Measurements from ENCODE around the gene RETREG3. TPM values are rescaled to one million over a fixed set of nuclear protein-coding genes. Genes with fewer than 3 reads are reported as not detected.

RETREG3 gene
- polyA plus RNA-seq, 1 of the 3 experiments (the other 2 are of a cell fraction): 13.3 TPM

DNA sequence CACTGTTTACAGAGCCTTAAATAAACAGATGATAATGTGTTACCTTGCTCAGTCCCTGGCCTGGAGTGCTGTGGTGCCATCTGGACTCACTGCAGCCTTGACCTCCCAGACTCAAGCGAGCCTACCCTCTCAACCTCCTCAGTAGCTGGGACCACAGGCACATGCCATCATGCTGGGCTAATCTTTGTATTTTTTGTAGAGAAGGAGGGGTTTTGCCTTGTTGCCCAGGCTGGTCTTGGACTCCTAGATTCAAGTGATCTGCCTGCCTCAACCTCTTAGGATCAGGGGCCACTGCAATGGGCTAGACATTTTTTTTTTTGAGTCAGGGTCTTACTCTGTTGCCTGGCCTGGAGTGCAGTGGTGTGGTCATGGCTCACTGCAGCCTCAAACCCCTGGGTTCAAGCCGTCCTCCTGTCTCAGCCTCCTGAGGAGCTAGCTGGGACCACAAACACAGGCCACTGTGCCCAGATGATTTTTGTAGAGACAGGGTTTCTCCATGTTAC is 78.2 kb downstream of the RETREG3 start:
- no peaks in the 10 kb centered on the region for H3K9me2 ChIP-seq
- no peaks in the 10 kb centered on the region for H3K9me3 ChIP-seq
- DNase-seq: no peak
- 86% methylated on average over 2 of the region's 2 CpGs for WGBS (ENCODE audit: low lambda C conversion rate)
- H3K27me3 ChIP-seq (ENCODE audit: insufficient read depth): no peaks in the 10 kb centered on the region
- H3K4me2 ChIP-seq: no peak overlapping the region
- no peaks in the 10 kb centered on the region for H3K79me2 ChIP-seq (ENCODE audit: insufficient read depth)
- peaks cover 18% of the 10 kb centered on the region for H3F3A ChIP-seq (replicated peaks; ENCODE audit: insufficient read depth)
- H3K36me3 ChIP-seq (replicated peaks in 1 of 2; ENCODE audit: control insufficient read depth in 1 of 2, insufficient read depth in 2 of 2, low read length in 1 of 2): no peaks in the 10 kb centered on the region
- no peak overlapping the region for H2AFZ ChIP-seq (ENCODE audit: low read depth)
- no peak overlapping the region for H3K9ac ChIP-seq
- peaks cover 3 to 9% of the 10 kb centered on the region in 2 experiments; a peak in 2 of 4 replicates for H3K4me1 ChIP-seq (ENCODE audit: control insufficient read depth in 1 of 2, insufficient read depth in 2 of 2, low read depth in 1 of 2, low read length in 1 of 2)
- no peak overlapping the region for H3K27ac ChIP-seq (ENCODE audit: low read depth in 2 of 2, low read length in 1 of 2)
- no peak for TF ChIP-seq MEF2A (IDR thresholded peaks at IDR 0.05; ENCODE audit: borderline replicate concordance, low read depth)
- TF ChIP-seq NFIC (IDR thresholded peaks at IDR 0.05; ENCODE audit: borderline replicate concordance): no peak
- TF ChIP-seq, protein P1, sequence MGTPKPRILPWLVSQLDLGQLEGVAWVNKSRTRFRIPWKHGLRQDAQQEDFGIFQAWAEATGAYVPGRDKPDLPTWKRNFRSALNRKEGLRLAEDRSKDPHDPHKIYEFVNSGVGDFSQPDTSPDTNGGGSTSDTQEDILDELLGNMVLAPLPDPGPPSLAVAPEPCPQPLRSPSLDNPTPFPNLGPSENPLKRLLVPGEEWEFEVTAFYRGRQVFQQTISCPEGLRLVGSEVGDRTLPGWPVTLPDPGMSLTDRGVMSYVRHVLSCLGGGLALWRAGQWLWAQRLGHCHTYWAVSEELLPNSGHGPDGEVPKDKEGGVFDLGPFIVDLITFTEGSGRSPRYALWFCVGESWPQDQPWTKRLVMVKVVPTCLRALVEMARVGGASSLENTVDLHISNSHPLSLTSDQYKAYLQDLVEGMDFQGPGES (IDR thresholded peaks at IDR 0.05; ENCODE audit: low read depth, low read length): no peak
- TF ChIP-seq SIN3A (IDR thresholded peaks at IDR 0.05; ENCODE audit: borderline replicate concordance, low read depth, low read length): no peak
- TF ChIP-seq SMC3 (IDR thresholded peaks at IDR 0.05; ENCODE audit: low read depth, low read length): no peak
- TF ChIP-seq, protein P2, sequence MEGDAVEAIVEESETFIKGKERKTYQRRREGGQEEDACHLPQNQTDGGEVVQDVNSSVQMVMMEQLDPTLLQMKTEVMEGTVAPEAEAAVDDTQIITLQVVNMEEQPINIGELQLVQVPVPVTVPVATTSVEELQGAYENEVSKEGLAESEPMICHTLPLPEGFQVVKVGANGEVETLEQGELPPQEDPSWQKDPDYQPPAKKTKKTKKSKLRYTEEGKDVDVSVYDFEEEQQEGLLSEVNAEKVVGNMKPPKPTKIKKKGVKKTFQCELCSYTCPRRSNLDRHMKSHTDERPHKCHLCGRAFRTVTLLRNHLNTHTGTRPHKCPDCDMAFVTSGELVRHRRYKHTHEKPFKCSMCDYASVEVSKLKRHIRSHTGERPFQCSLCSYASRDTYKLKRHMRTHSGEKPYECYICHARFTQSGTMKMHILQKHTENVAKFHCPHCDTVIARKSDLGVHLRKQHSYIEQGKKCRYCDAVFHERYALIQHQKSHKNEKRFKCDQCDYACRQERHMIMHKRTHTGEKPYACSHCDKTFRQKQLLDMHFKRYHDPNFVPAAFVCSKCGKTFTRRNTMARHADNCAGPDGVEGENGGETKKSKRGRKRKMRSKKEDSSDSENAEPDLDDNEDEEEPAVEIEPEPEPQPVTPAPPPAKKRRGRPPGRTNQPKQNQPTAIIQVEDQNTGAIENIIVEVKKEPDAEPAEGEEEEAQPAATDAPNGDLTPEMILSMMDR (IDR thresholded peaks at IDR 0.05): no peak
- TF ChIP-seq EZH2phosphoT487 (IDR thresholded peaks at IDR 0.05; ENCODE audit: borderline replicate concordance, low read depth): no peak
- TF ChIP-seq CHD2 (IDR thresholded peaks at IDR 0.05; ENCODE audit: low read length, partially characterized antibody): no peak
- TF ChIP-seq FOXM1 (IDR thresholded peaks at IDR 0.05; ENCODE audit: low read depth): no peak
- no peak for TF ChIP-seq JUND (IDR thresholded peaks at IDR 0.05)
- no peak for TF ChIP-seq RXRA (IDR thresholded peaks at IDR 0.05; ENCODE audit: borderline replicate concordance, low read depth)
- no peak for TF ChIP-seq TAF1 (IDR thresholded peaks at IDR 0.05; ENCODE audit: borderline replicate concordance, low read depth, low read length)
- TF ChIP-seq MXI1 (IDR thresholded peaks at IDR 0.05; ENCODE audit: low read depth, low read length): no peak
- TF ChIP-seq GABPA (IDR thresholded peaks at IDR 0.05; ENCODE audit: low read depth): no peak
- TF ChIP-seq, protein P3, sequence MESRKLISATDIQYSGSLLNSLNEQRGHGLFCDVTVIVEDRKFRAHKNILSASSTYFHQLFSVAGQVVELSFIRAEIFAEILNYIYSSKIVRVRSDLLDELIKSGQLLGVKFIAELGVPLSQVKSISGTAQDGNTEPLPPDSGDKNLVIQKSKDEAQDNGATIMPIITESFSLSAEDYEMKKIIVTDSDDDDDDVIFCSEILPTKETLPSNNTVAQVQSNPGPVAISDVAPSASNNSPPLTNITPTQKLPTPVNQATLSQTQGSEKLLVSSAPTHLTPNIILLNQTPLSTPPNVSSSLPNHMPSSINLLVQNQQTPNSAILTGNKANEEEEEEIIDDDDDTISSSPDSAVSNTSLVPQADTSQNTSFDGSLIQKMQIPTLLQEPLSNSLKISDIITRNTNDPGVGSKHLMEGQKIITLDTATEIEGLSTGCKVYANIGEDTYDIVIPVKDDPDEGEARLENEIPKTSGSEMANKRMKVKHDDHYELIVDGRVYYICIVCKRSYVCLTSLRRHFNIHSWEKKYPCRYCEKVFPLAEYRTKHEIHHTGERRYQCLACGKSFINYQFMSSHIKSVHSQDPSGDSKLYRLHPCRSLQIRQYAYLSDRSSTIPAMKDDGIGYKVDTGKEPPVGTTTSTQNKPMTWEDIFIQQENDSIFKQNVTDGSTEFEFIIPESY (IDR thresholded peaks at IDR 0.05; ENCODE audit: borderline replicate concordance, low read depth): no peak
- TF ChIP-seq GATA2 (CRISPR knock-in tag; IDR thresholded peaks at IDR 0.05): no peak
- TF ChIP-seq ELF1 (IDR thresholded peaks at IDR 0.05): no peak
- no peak for TF ChIP-seq RFX5 (IDR thresholded peaks at IDR 0.05; ENCODE audit: low read length)
- no peaks in the 10 kb centered on the region for H4K20me1 ChIP-seq (ENCODE audit: insufficient read depth)
- ChIA-PET POLR2A (interaction anchor here (0.7 kb wide), 1 partner anchor 222 kb away, joined by 3 read pairs; no protein-coding TSS in a partner anchor), CTCF (interaction anchor here (0.8 to 8.9 kb wide), 3 partner anchors 8 to 147 kb away, joined by 4 to 83 read pairs (median 4); partner anchors contain the start of gene PLEKHH3)
- H3K4me3 ChIP-seq (ENCODE audit: low read depth in 2 of 2, low read length in 1 of 2): no peak overlapping the region

Other genes starting within 250 kb of the RETREG3 start
- 35.7 and 38.7 TPM in 2 replicates for gene STAT3, start 220.9 kb downstream of the RETREG3 start, polyA plus RNA-seq (2012; rRNA removed)
- gene CAVIN1, start 186.1 kb downstream of the RETREG3 start, polyA plus RNA-seq (2012; rRNA removed): 264 and 290 TPM in 2 replicates
- gene ATP6V0A1, start 150.5 kb downstream of the RETREG3 start, polyA plus RNA-seq (2012; rRNA removed): 31.7 and 37.1 TPM in 2 replicates
- 25.0 and 33.9 TPM in 2 replicates for gene NAGLU, start 73.1 kb downstream of the RETREG3 start, polyA plus RNA-seq (2012; rRNA removed)
- gene HSD17B1, start 56.5 kb downstream of the RETREG3 start, polyA plus RNA-seq (2012; rRNA removed): 1.2 and 1.3 TPM in 2 replicates
- gene COASY, start 47.2 kb downstream of the RETREG3 start, polyA plus RNA-seq (2012; rRNA removed): 56.6 and 69.4 TPM in 2 replicates
- gene MLX, start 42.3 kb downstream of the RETREG3 start, polyA plus RNA-seq (2012; rRNA removed): 44.5 and 66.4 TPM in 2 replicates
- 14.2 and 17.3 TPM in 2 replicates for gene PSMC3IP, start 31.6 kb downstream of the RETREG3 start, polyA plus RNA-seq (2012; rRNA removed)
- 72.4 and 145 TPM in 2 replicates for gene TUBG1, start 309 bp upstream of the RETREG3 start, polyA plus RNA-seq (2012; rRNA removed)
- 27.6 and 33.9 TPM in 2 replicates for gene TUBG2, start 49.9 kb upstream of the RETREG3 start, polyA plus RNA-seq (2012; rRNA removed)
- 9.8 and 12.8 TPM in 2 replicates for gene PLEKHH3, start 67.6 kb upstream of the RETREG3 start, polyA plus RNA-seq (2012; rRNA removed)
- 2.2 and 3.1 TPM in 2 replicates for gene CCR10, start 72.5 kb upstream of the RETREG3 start, polyA plus RNA-seq (2012; rRNA removed)
- gene CNTNAP1, start 73.2 kb upstream of the RETREG3 start, polyA plus RNA-seq (2012; rRNA removed): 74.3 and 92.7 TPM in 2 replicates
- 28.6 and 42.9 TPM in 2 replicates for gene EZH1, start 135.7 kb upstream of the RETREG3 start, polyA plus RNA-seq (2012; rRNA removed)
- gene RAMP2, start 151.9 kb upstream of the RETREG3 start, polyA plus RNA-seq (2012; rRNA removed): 2.5 and 3.0 TPM in 2 replicates
- 127 and 158 TPM in 2 replicates for gene VPS25, start 164.1 kb upstream of the RETREG3 start, polyA plus RNA-seq (2012; rRNA removed)
- gene WNK4, start 171.2 kb upstream of the RETREG3 start, polyA plus RNA-seq (2012; rRNA removed): 8.7 and 12.5 TPM in 2 replicates
- gene COA3, start 189.3 kb upstream of the RETREG3 start, polyA plus RNA-seq (2012; rRNA removed): 90.5 and 103 TPM in 2 replicates
- 0.26 TPM in 1 of 2 replicates, not detected in the other for gene CNTD1, start 189.5 kb upstream of the RETREG3 start, polyA plus RNA-seq (2012; rRNA removed)
- gene BECN1, start 214.9 kb upstream of the RETREG3 start, polyA plus RNA-seq (2012; rRNA removed): 78.0 and 97.4 TPM in 2 replicates
- gene PSME3, start 224.0 kb upstream of the RETREG3 start, polyA plus RNA-seq (2012; rRNA removed): 139 and 152 TPM in 2 replicates
- 0.24 and 0.33 TPM in 2 replicates for gene AOC2, start 235.2 kb upstream of the RETREG3 start, polyA plus RNA-seq (2012; rRNA removed)
- gene AOC3, start 241.8 kb upstream of the RETREG3 start, polyA plus RNA-seq (2012; rRNA removed): 0.03 and 0.08 TPM in 2 replicates